HCT116 (cell line): ENCODE measurements around the gene RHEX. TPM values are rescaled to one million over a fixed set of nuclear protein-coding genes. Genes with fewer than 3 reads are reported as not detected.

Experiments
- ATAC-seq: fragments of 200-7000 bp; cut with Tn5 transposase; 2 replicates; pipeline ENCODE4 v1.9.1; 2020; ENCODE audit warnings: mild to moderate bottlenecking, moderate library complexity
- BruUV-seq: library from RNA; stranded (reverse); fragments of 400-500 nt; replicated peaks from 2 replicates; lab custom pipeline; 2021; lab: Mats Ljungman, UMichigan
- CTCF ChIA-PET: fragments of 300-600 bp; sonication (Branson Sonifier 250); formaldehyde crosslinking; loops from one replicate; lab custom pipeline; 2021; ENCODE audit warnings: antibody characterized with exemption; lab: Charles Lee
- POLR2A ChIA-PET: fragments of 300-600, 350-600 bp; sonication (Branson Sonifier 250); formaldehyde crosslinking; loops from one replicate; lab custom pipeline; 2021; ENCODE audit warnings: antibody characterized with exemption; lab: Charles Lee
- RAD21 ChIA-PET, 2 experiments: fragments of 300-600 bp; sonication (Branson Sonifier 250); formaldehyde crosslinking; loops; one replicate each; lab custom pipeline; 2023; ENCODE audit warnings: low total read pairs in 2 of 2; ENCODE audit not compliant: uncharacterized antibody in 2 of 2, unreplicated experiment in 2 of 2, low non-redundant PET in 1 of 2; lab: Charles Lee
- DNase-seq: peaks from one replicate; pipeline ENCODE4 v3.0.0-alpha.2; 2010; ENCODE audit warnings: low read depth, low spot score
- H2AFZ ChIP-seq: fragments of 200-600 bp; shearing (Covaris generic), sonication (generic); 2 replicates; pipeline ENCODE4 v1.6.1; 2017; ENCODE audit warnings: low read depth, mixed run types, mixed read lengths, antibody characterized with exemption, low read length; ENCODE audit not compliant: poor library complexity, severe bottlenecking
- H3K27ac ChIP-seq: 2 replicates; pipeline ENCODE4 v1.5.1; 2012; ENCODE audit warnings: low read depth, low read length
- H3K27me3 ChIP-seq: fragments of 200-600 bp; sonication (generic); 2 replicates; pipeline ENCODE4 v1.6.1; 2016; ENCODE audit warnings: mixed run types, low read length, mixed read lengths; ENCODE audit not compliant: insufficient read depth
- H3K36me3 ChIP-seq, 2 experiments: fragments of 200-500 bp in 1 of 2; fragments of 200-600 bp in 1 of 2; sonication (Bioruptor generic) in 1 of 2; sonication (generic) in 1 of 2; 2 replicates each; pipeline versions ENCODE4 v1.5.1 to v1.6.1; 2014 to 2016; ENCODE audit warnings: low read length in 2 of 2, inconsistent platforms in 1 of 2, mixed read lengths in 1 of 2, mixed run types in 1 of 2; ENCODE audit not compliant: insufficient read depth in 2 of 2, control insufficient read depth in 1 of 2
- H3K4me1 ChIP-seq, 2 experiments: fragments of 200-600 bp in 1 of 2; sonication (generic) in 1 of 2; 2 replicates each; pipeline versions ENCODE4 v1.5.1 to v1.6.1; 2012 to 2017; ENCODE audit warnings: low read length in 2 of 2, inconsistent platforms in 1 of 2, mild to moderate bottlenecking in 1 of 2, mixed read lengths in 1 of 2, mixed run types in 1 of 2, moderate library complexity in 1 of 2; ENCODE audit not compliant: insufficient read depth in 2 of 2, control insufficient read depth in 1 of 2
- H3K4me2 ChIP-seq: fragments of 200-600 bp; sonication (generic); 2 replicates; pipeline ENCODE4 v1.6.1; 2017; ENCODE audit warnings: mixed run types, low read length, mixed read lengths
- H3K4me3 ChIP-seq, 2 experiments: fragments of 200-600 bp in 1 of 2; sonication (generic) in 1 of 2; replicated peaks in 1 of 2; 2 replicates each; pipeline ENCODE4 v1.5.1; 2011 to 2016; ENCODE audit warnings: low read length in 2 of 2, control low read depth in 1 of 2, low read depth in 1 of 2, mild to moderate bottlenecking in 1 of 2, mixed read lengths in 1 of 2, mixed run types in 1 of 2
- H3K79me2 ChIP-seq: fragments of 200-600 bp; sonication (generic); 2 replicates; pipeline ENCODE4 v1.6.1; 2017; ENCODE audit warnings: mild to moderate bottlenecking, mixed run types, low read length, moderate library complexity, mixed read lengths; ENCODE audit not compliant: insufficient read depth
- H3K9ac ChIP-seq: fragments of 200-600 bp; sonication (generic); 2 replicates; pipeline ENCODE4 v1.6.1; 2016; ENCODE audit warnings: low read length, mixed read lengths
- H3K9me2 ChIP-seq: fragments of 200-600 bp; sonication (generic), shearing (Covaris generic); 2 replicates; pipeline ENCODE4 v1.6.1; 2017; ENCODE audit warnings: mixed run types, mild to moderate bottlenecking, moderate library complexity; ENCODE audit not compliant: insufficient read depth
- H3K9me3 ChIP-seq, 2 experiments: fragments of 200-500 bp in 1 of 2; fragments of 200-600 bp in 1 of 2; sonication (Bioruptor generic) in 1 of 2; sonication (generic) in 1 of 2; 2 replicates each; pipeline ENCODE4 v1.6.1; 2014 to 2017; ENCODE audit warnings: low read length in 2 of 2, mixed read lengths in 2 of 2, inconsistent platforms in 1 of 2, low read depth in 1 of 2, mild to moderate bottlenecking in 1 of 2, mixed run types in 1 of 2, moderate library complexity in 1 of 2; ENCODE audit not compliant: control insufficient read depth in 1 of 2, insufficient read depth in 1 of 2
- H4K20me1 ChIP-seq: fragments of 200-600 bp; sonication (generic), shearing (Covaris generic); 2 replicates; pipeline ENCODE4 v1.6.1; 2017; ENCODE audit warnings: mixed run types, mild to moderate bottlenecking, moderate library complexity; ENCODE audit not compliant: insufficient read depth
- CBX3 ChIP-seq: IDR thresholded peaks from 2 replicates; pipeline ENCODE4 v1.6.1; 2012; ENCODE audit warnings: low read depth
- EGR1 ChIP-seq: IDR thresholded peaks from 2 replicates; pipeline ENCODE4 v1.6.1; 2012; ENCODE audit warnings: low read depth
- EZH2 ChIP-seq: fragments of 200-600 bp; sonication (generic); IDR thresholded peaks from 2 replicates; pipeline ENCODE4 v1.6.1; 2017; ENCODE audit warnings: antibody characterized with exemption, mixed run types
- EZH2phosphoT487 ChIP-seq: fragments of 200-600 bp; IDR thresholded peaks from 2 replicates; pipeline ENCODE4 v1.6.1; 2018; ENCODE audit warnings: antibody characterized with exemption, borderline replicate concordance
- FOSL1 ChIP-seq: IDR thresholded peaks from 2 replicates; pipeline ENCODE4 v1.6.1; 2012; ENCODE audit warnings: low read depth
- JUND ChIP-seq: IDR thresholded peaks from 2 replicates; pipeline ENCODE4 v1.6.1; 2012
- POLR2A ChIP-seq: IDR thresholded peaks from 2 replicates; pipeline ENCODE4 v1.7.0; 2011; ENCODE audit warnings: borderline replicate concordance; ENCODE audit not compliant: insufficient read depth, insufficient read length; ENCODE audit errors: extremely low read depth
- POLR2AphosphoS5 ChIP-seq: IDR thresholded peaks from 2 replicates; pipeline ENCODE4 v1.6.1; 2011; ENCODE audit warnings: mild to moderate bottlenecking, low read depth, low read length, moderate library complexity
- RAD21 ChIP-seq: IDR thresholded peaks from 2 replicates; pipeline ENCODE4 v1.6.1; 2012; ENCODE audit warnings: low read depth, mild to moderate bottlenecking
- REST ChIP-seq: IDR thresholded peaks from 2 replicates; pipeline ENCODE4 v1.6.1; 2012; ENCODE audit warnings: low read depth
- SP1 ChIP-seq: IDR thresholded peaks from 2 replicates; pipeline ENCODE4 v1.6.1; 2012; ENCODE audit warnings: low read depth
- SRF ChIP-seq: IDR thresholded peaks from 2 replicates; pipeline ENCODE4 v1.6.1; 2012; ENCODE audit warnings: low read depth
- TCF7L2 ChIP-seq: IDR thresholded peaks from 2 replicates; pipeline ENCODE4 v1.7.0; 2011; ENCODE audit warnings: borderline replicate concordance, inconsistent platforms; ENCODE audit not compliant: insufficient read depth, insufficient read length; ENCODE audit errors: extremely low read depth
- YY1 ChIP-seq: IDR thresholded peaks from 2 replicates; pipeline ENCODE4 v1.6.1; 2011; ENCODE audit warnings: low read length, low read depth, moderate library complexity, mild to moderate bottlenecking; ENCODE audit not compliant: insufficient replicate concordance; ENCODE audit errors: extremely low read depth
- ZNF274 ChIP-seq: fragments of 200-500 bp; sonication (Bioruptor generic); IDR thresholded peaks from 2 replicates; pipeline ENCODE4 v1.6.1; 2014; ENCODE audit warnings: mild to moderate bottlenecking, low read depth, low read length, inconsistent platforms
- intact Hi-C: fragments of 100-400 bp; cut with micrococcal nuclease; formaldehyde crosslinking; loops from 2 replicates; pipeline ENCODE4 v1.10.0; 2022
- total RNA-seq: library from RNA; stranded (reverse); gene quantifications from one replicate; pipeline ENCODE4 v1.2.1, GENCODE V29; 2021; ENCODE audit not compliant: unreplicated experiment
- TF ChIP-seq, protein P1 (sequence below), 3 experiments: fragments of 200-600 bp in 1 of 3; sonication (generic) in 1 of 3; IDR thresholded peaks in 2 of 3; conservative IDR thresholded peaks in 1 of 3; 2 replicates each; pipeline ENCODE4 v1.5.1; 2012 to 2017; ENCODE audit warnings: low read depth in 2 of 3, low read length in 2 of 3, antibody characterized with exemption in 1 of 3, borderline replicate concordance in 1 of 3, control low read depth in 1 of 3, mild to moderate bottlenecking in 1 of 3, mixed read lengths in 1 of 3, mixed run types in 1 of 3, moderate library complexity in 1 of 3; ENCODE audit not compliant: insufficient read depth in 1 of 3
- TF ChIP-seq, protein P2 (sequence below): IDR thresholded peaks from 2 replicates; pipeline ENCODE4 v1.6.1; 2011; ENCODE audit warnings: mild to moderate bottlenecking, low read length, moderate library complexity; ENCODE audit not compliant: insufficient replicate concordance; ENCODE audit errors: extremely low read depth
- TF ChIP-seq, protein P3 (sequence below): IDR thresholded peaks from 2 replicates; pipeline ENCODE4 v1.6.1; 2012

The RHEX gene
- total RNA-seq, 1 experiment from 2014 or later, result not detected

- RAD21 ChIA-PET, result no interaction called here
- H3K4me3 ChIP-seq, result no peak overlapping the region
- H3K36me3 ChIP-seq, result no peaks in the 10 kb centered on the region
- no peak overlapping the region for H2AFZ ChIP-seq
- no TSS peak for BruUV-seq
- H3K9ac ChIP-seq, result no peak overlapping the region
- no peaks in the 10 kb centered on the region for H3K9me2 ChIP-seq
- no peaks in the 10 kb centered on the region for H4K20me1 ChIP-seq
- no peak for TF ChIP-seq YY1
- TF ChIP-seq EZH2phosphoT487, result no peak
- no peak for TF ChIP-seq SP1
- no peak for TF ChIP-seq REST
- no peak for TF ChIP-seq EZH2
- TF ChIP-seq, protein P1, sequence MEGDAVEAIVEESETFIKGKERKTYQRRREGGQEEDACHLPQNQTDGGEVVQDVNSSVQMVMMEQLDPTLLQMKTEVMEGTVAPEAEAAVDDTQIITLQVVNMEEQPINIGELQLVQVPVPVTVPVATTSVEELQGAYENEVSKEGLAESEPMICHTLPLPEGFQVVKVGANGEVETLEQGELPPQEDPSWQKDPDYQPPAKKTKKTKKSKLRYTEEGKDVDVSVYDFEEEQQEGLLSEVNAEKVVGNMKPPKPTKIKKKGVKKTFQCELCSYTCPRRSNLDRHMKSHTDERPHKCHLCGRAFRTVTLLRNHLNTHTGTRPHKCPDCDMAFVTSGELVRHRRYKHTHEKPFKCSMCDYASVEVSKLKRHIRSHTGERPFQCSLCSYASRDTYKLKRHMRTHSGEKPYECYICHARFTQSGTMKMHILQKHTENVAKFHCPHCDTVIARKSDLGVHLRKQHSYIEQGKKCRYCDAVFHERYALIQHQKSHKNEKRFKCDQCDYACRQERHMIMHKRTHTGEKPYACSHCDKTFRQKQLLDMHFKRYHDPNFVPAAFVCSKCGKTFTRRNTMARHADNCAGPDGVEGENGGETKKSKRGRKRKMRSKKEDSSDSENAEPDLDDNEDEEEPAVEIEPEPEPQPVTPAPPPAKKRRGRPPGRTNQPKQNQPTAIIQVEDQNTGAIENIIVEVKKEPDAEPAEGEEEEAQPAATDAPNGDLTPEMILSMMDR (IDR thresholded peaks at IDR 0.05 in 2 of 3, conservative IDR thresholded peaks at IDR 0.05 in 1 of 3; ENCODE audit: borderline replicate concordance in 1 of 3, insufficient read depth in 1 of 3, low read depth in 2 of 3, low read length in 2 of 3), result no peak
- no peak for TF ChIP-seq CBX3
- TF ChIP-seq, protein P2, sequence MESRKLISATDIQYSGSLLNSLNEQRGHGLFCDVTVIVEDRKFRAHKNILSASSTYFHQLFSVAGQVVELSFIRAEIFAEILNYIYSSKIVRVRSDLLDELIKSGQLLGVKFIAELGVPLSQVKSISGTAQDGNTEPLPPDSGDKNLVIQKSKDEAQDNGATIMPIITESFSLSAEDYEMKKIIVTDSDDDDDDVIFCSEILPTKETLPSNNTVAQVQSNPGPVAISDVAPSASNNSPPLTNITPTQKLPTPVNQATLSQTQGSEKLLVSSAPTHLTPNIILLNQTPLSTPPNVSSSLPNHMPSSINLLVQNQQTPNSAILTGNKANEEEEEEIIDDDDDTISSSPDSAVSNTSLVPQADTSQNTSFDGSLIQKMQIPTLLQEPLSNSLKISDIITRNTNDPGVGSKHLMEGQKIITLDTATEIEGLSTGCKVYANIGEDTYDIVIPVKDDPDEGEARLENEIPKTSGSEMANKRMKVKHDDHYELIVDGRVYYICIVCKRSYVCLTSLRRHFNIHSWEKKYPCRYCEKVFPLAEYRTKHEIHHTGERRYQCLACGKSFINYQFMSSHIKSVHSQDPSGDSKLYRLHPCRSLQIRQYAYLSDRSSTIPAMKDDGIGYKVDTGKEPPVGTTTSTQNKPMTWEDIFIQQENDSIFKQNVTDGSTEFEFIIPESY, result no peak
- TF ChIP-seq JUND, result no peak
- no peak for TF ChIP-seq TCF7L2
- no peak for TF ChIP-seq EGR1
- no peak for TF ChIP-seq RAD21
- TF ChIP-seq, protein P3, sequence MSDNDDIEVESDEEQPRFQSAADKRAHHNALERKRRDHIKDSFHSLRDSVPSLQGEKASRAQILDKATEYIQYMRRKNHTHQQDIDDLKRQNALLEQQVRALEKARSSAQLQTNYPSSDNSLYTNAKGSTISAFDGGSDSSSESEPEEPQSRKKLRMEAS, result no peak
- TF ChIP-seq POLR2AphosphoS5, result no peak
- TF ChIP-seq ZNF274, result no peak
- no peak for TF ChIP-seq SRF
- no peak for TF ChIP-seq POLR2A
- no peak for TF ChIP-seq FOSL1
- DNase-seq (no peak), ATAC-seq (no peak)
- H3K4me2 ChIP-seq, result no peak overlapping the region
- CTCF ChIA-PET, result interaction anchor here (3.0 kb wide), 1 partner anchor 117 kb away, joined by 16 read pairs; no protein-coding TSS in a partner anchor
- no peaks in the 10 kb centered on the region for H3K79me2 ChIP-seq
- peaks cover 5% of the 10 kb centered on the region; the same call in 1 of the 2 replicates for H3K27me3 ChIP-seq
- H3K27ac ChIP-seq, result no peak overlapping the region
- H3K9me3 ChIP-seq, result no peaks in the 10 kb centered on the region
- intact Hi-C loops, result no loop called here
- H3K4me1 ChIP-seq, result no peaks in the 10 kb centered on the region
- POLR2A ChIA-PET, result no interaction called here
These were observed 48.5 kb downstream of the RHEX start for GRCh38 chr1:206101351-206102045.
